Activated naive CD4-positive, alpha-beta T cell treated with anti-CD3 and anti-CD28 coated beads, Interleukin-2, amount 10 ng/mL, durations not matched to agents 7 days and 5 days (primary cell): Measurements from ENCODE around the gene INTS2.

Experiments used
- CTCF ChIA-PET: fragments of 350-600 bp; sonication (Branson Sonifier 250); formaldehyde crosslinking; loops from one replicate; lab custom pipeline; 2021; ENCODE audit warnings: antibody characterized with exemption; lab: Charles Lee
- DNase-seq: peaks from one replicate; pipeline ENCODE4 v3.0.0-alpha.2; 2020
- H3K27ac Mint-ChIP-seq: one replicate; pipeline ENCODE4 v1.8.0; 2021; ENCODE audit warnings: mild to moderate bottlenecking, moderate library complexity, mixed read lengths
- H3K27me3 Mint-ChIP-seq: one replicate; pipeline ENCODE4 v1.8.0; 2021; ENCODE audit warnings: mild to moderate bottlenecking, mixed read lengths
- H3K36me3 Mint-ChIP-seq: one replicate; pipeline ENCODE4 v1.8.0; 2021; ENCODE audit warnings: mixed read lengths
- H3K4me1 Mint-ChIP-seq: one replicate; pipeline ENCODE4 v1.8.0; 2021; ENCODE audit warnings: mixed read lengths
- H3K4me3 Mint-ChIP-seq: one replicate; pipeline ENCODE4 v1.8.0; 2021; ENCODE audit warnings: mild to moderate bottlenecking, moderate library complexity, mixed read lengths
- H3K9me3 Mint-ChIP-seq: one replicate; pipeline ENCODE4 v1.8.0; 2021; ENCODE audit warnings: mixed read lengths

The INTS2 gene

GRCh38 chr17:61848896-61849295 lies 78.9 kb downstream of the INTS2 start:
- Mint-ChIP-seq H3K36me3 (peaks cover 40% of the 10 kb centered on the region), H3K27ac (no peak overlapping the region), H3K9me3 (no peaks in the 10 kb centered on the region), H3K4me1 (peaks cover 2% of the 10 kb centered on the region), H3K27me3 (no peaks in the 10 kb centered on the region), H3K4me3 (no peak overlapping the region)
- CTCF ChIA-PET = no interaction called here
- no peak for DNase-seq

GRCh38 chr17:61848247-61848646 lies 79.5 kb downstream of the INTS2 start:
- H3K9me3 Mint-ChIP-seq = no peaks in the 10 kb centered on the region
- peaks cover 40% of the 10 kb centered on the region for H3K36me3 Mint-ChIP-seq
- H3K27ac Mint-ChIP-seq = no peak overlapping the region
- no peak overlapping the region for H3K4me3 Mint-ChIP-seq
- no peaks in the 10 kb centered on the region for H3K4me1 Mint-ChIP-seq
- H3K27me3 Mint-ChIP-seq = no peaks in the 10 kb centered on the region
- CTCF ChIA-PET = no interaction called here
- no peak for DNase-seq

- CTCF ChIA-PET = no interaction called here
- Mint-ChIP-seq H3K4me3 (no peak overlapping the region), H3K4me1 (no peaks in the 10 kb centered on the region), H3K27ac (no peak overlapping the region), H3K36me3 (peaks cover 40% of the 10 kb centered on the region), H3K9me3 (no peaks in the 10 kb centered on the region), H3K27me3 (no peaks in the 10 kb centered on the region)
- no peak for DNase-seq
These were observed 80.1 kb downstream of the INTS2 start for GRCh38 chr17:61847659-61848058.

- no peaks in the 10 kb centered on the region for H3K4me1 Mint-ChIP-seq
- CTCF ChIA-PET = no interaction called here
These were observed 80.9 kb downstream of the INTS2 start for GRCh38 chr17:61846761-61847375.

GRCh38 chr17:61846088-61846487 lies 81.7 kb downstream of the INTS2 start:
- CTCF ChIA-PET = no interaction called here
- Mint-ChIP-seq H3K27ac (no peak overlapping the region), H3K27me3 (no peaks in the 10 kb centered on the region), H3K9me3 (no peaks in the 10 kb centered on the region), H3K36me3 (peaks cover 33% of the 10 kb centered on the region), H3K4me3 (no peak overlapping the region), H3K4me1 (no peaks in the 10 kb centered on the region)
- DNase-seq = no peak

More at GRCh38 chr17:61846761-61847375, 80.9 kb downstream of the INTS2 start:
- Mint-ChIP-seq H3K27me3 (no peaks in the 10 kb centered on the region), H3K27ac (no peak overlapping the region), H3K36me3 (peaks cover 36% of the 10 kb centered on the region), H3K4me3 (no peak overlapping the region), H3K9me3 (no peaks in the 10 kb centered on the region)
- DNase-seq = no peak

- H3K36me3 Mint-ChIP-seq = peaks cover 32% of the 10 kb centered on the region
- no peaks in the 10 kb centered on the region for H3K9me3 Mint-ChIP-seq
- CTCF ChIA-PET = interaction anchor here (1.2 to 3.2 kb wide), 2 partner anchors 9 to 266 kb away, joined by 5 to 12 read pairs; no protein-coding TSS in a partner anchor
- H3K27ac Mint-ChIP-seq = no peak overlapping the region
- H3K27me3 Mint-ChIP-seq = no peaks in the 10 kb centered on the region
- no peaks in the 10 kb centered on the region for H3K4me1 Mint-ChIP-seq
- H3K4me3 Mint-ChIP-seq = no peak overlapping the region
- DNase-seq = no peak
These were observed 84.3 kb downstream of the INTS2 start for GRCh38 chr17:61843435-61843834.

- CTCF ChIA-PET = interaction anchor here (1.2 to 3.2 kb wide), 2 partner anchors 9 to 267 kb away, joined by 5 to 12 read pairs; no protein-coding TSS in a partner anchor
- H3K27ac Mint-ChIP-seq = no peak overlapping the region
- no peaks in the 10 kb centered on the region for H3K9me3 Mint-ChIP-seq
- no peak for DNase-seq
- H3K4me1 Mint-ChIP-seq = no peaks in the 10 kb centered on the region
- peaks cover 32% of the 10 kb centered on the region for H3K36me3 Mint-ChIP-seq
- no peaks in the 10 kb centered on the region for H3K27me3 Mint-ChIP-seq
- no peak overlapping the region for H3K4me3 Mint-ChIP-seq
These were observed 84.9 kb downstream of the INTS2 start for GRCh38 chr17:61842899-61843298.

- CTCF ChIA-PET = interaction anchor here (0.9 to 1.5 kb wide), 2 partner anchors 204 to 270 kb away, joined by 3 to 4 read pairs; no protein-coding TSS in a partner anchor
- no peak overlapping the region for H3K4me3 Mint-ChIP-seq
- H3K27me3 Mint-ChIP-seq = no peaks in the 10 kb centered on the region
- H3K9me3 Mint-ChIP-seq = no peaks in the 10 kb centered on the region
- H3K36me3 Mint-ChIP-seq = peaks cover 16% of the 10 kb centered on the region
- DNase-seq = no peak
- no peak overlapping the region for H3K27ac Mint-ChIP-seq
- no peaks in the 10 kb centered on the region for H3K4me1 Mint-ChIP-seq
These were observed 88.4 kb downstream of the INTS2 start for GRCh38 chr17:61839300-61839786.

GRCh38 chr17:61837175-61838051 lies 90.4 kb downstream of the INTS2 start:
- CTCF ChIA-PET = interaction anchor here (0.6 to 1.7 kb wide), 4 partner anchors 9 to 272 kb away, joined by 4 to 11 read pairs (median 5); no protein-coding TSS in a partner anchor
- DNase-seq = peak; percentile 72
- Mint-ChIP-seq H3K36me3 (peaks cover 7% of the 10 kb centered on the region), H3K27ac (no peak overlapping the region), H3K4me3 (no peak overlapping the region), H3K9me3 (no peaks in the 10 kb centered on the region), H3K4me1 (no peaks in the 10 kb centered on the region), H3K27me3 (no peaks in the 10 kb centered on the region)

- Mint-ChIP-seq H3K36me3 (peaks cover 5% of the 10 kb centered on the region), H3K4me3 (no peak overlapping the region), H3K4me1 (no peaks in the 10 kb centered on the region), H3K9me3 (no peaks in the 10 kb centered on the region), H3K27ac (no peak overlapping the region), H3K27me3 (no peaks in the 10 kb centered on the region)
- CTCF ChIA-PET = interaction anchor here (0.6 to 1.7 kb wide), 5 partner anchors 8 to 273 kb away, joined by 3 to 11 read pairs (median 4); no protein-coding TSS in a partner anchor
- no peak for DNase-seq
These were observed 91.3 kb downstream of the INTS2 start for GRCh38 chr17:61836266-61837174.

- no peaks in the 10 kb centered on the region for H3K4me1 Mint-ChIP-seq
- CTCF ChIA-PET = interaction anchor here (1.7 kb wide), 1 partner anchor 274 kb away, joined by 6 read pairs; no protein-coding TSS in a partner anchor
- no peak overlapping the region for H3K27ac Mint-ChIP-seq
- H3K9me3 Mint-ChIP-seq = no peaks in the 10 kb centered on the region
- peaks cover 1% of the 10 kb centered on the region for H3K36me3 Mint-ChIP-seq
- no peak overlapping the region for H3K4me3 Mint-ChIP-seq
- no peaks in the 10 kb centered on the region for H3K27me3 Mint-ChIP-seq
- no peak for DNase-seq
These were observed 92.2 kb downstream of the INTS2 start for GRCh38 chr17:61835606-61836005.

GRCh38 chr17:61834610-61835009 lies 93.2 kb downstream of the INTS2 start:
- peaks cover 2% of the 10 kb centered on the region for H3K36me3 Mint-ChIP-seq
- no peaks in the 10 kb centered on the region for H3K4me1 Mint-ChIP-seq
- H3K4me3 Mint-ChIP-seq = no peak overlapping the region
- H3K27me3 Mint-ChIP-seq = no peaks in the 10 kb centered on the region
- CTCF ChIA-PET = interaction anchor here (0.8 to 1.0 kb wide), 2 partner anchors 8 to 49 kb away, joined by 4 to 5 read pairs; no protein-coding TSS in a partner anchor
- no peak for DNase-seq
- H3K27ac Mint-ChIP-seq = no peak overlapping the region
- no peaks in the 10 kb centered on the region for H3K9me3 Mint-ChIP-seq

GRCh38 chr17:61833536-61834193 lies 94.1 kb downstream of the INTS2 start:
- Mint-ChIP-seq H3K4me3 (no peak overlapping the region), H3K4me1 (no peaks in the 10 kb centered on the region), H3K27me3 (no peaks in the 10 kb centered on the region), H3K36me3 (peaks cover 6% of the 10 kb centered on the region), H3K9me3 (no peaks in the 10 kb centered on the region), H3K27ac (no peak overlapping the region)
- DNase-seq = no peak
- CTCF ChIA-PET = interaction anchor here (0.8 to 1.0 kb wide), 2 partner anchors 9 to 48 kb away, joined by 4 to 5 read pairs; no protein-coding TSS in a partner anchor
